Stimulated activated CD8-positive, alpha-beta memory T cell treated with anti-CD3 and anti-CD28 coated beads, Interleukin-7, amount 100 ng/mL, for 48 hours (primary cell): ENCODE results near the gene PRKCH.

Source experiments
- DNase-seq, 2 donors: peaks; one replicate each; pipeline ENCODE4 v3.0.0-alpha.2; 2020; ENCODE audit warnings: low read depth in 1 of 2; ENCODE audit errors: extremely low read depth in 1 of 2

The PRKCH gene

GRCh38 chr14:61540931-61541330 is 219.6 kb downstream of the PRKCH start:
- no peak for DNase-seq

- no peak for DNase-seq
These were observed 221.7 kb downstream of the PRKCH start for GRCh38 chr14:61542848-61543790.

- DNase-seq = no peak
These were observed 222.6 kb downstream of the PRKCH start for GRCh38 chr14:61543946-61544345.

DNA sequence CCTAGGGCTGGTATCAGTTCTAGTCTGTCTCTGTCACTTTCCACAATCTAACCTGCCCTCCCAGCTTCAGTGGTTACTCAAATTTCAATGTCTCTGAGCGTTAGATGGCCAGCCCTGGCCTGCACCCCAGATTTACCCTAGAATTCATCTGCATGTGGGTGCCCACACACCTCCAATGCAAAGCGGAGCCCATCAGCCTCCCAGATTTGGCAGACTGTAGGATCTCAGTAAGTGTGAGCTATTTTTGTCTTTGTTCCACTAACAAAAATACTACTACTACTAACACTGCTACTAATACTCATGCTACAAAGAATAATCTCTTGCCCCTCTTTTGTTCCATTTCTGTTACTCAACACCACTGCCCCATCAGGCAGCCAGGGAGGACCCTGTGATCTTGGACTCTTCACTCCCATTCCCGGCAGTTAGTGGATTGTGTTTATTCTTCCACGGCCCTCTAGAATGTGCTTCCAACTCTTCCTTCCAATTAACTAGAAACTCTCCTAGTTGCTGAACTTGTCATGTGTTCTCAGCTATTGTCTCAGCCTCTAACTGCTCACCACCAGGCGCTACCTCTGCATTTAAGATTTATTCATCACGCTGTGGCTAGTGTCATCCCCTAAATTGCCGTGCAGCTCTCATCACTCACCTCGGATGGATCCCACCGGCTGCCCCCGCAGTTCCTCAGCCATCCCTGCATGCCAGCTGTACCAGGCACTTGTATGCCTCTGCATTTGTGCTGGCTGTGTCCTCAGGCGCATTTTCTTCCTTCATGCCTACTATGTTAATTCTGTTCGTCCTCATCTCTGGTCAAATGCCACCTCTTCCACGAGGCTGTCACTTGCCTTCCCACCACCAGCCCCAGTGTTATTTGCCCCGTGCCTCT is 223.3 kb downstream of the PRKCH start:
- no peak for DNase-seq

GRCh38 chr14:61545726-61546455 is 224.5 kb downstream of the PRKCH start:
- DNase-seq = no peak

- DNase-seq = no peak
These were observed 226.0 kb downstream of the PRKCH start for GRCh38 chr14:61547186-61548069.

- no peak for DNase-seq
These were observed 228.0 kb downstream of the PRKCH start for GRCh38 chr14:61549425-61549824.

DNA sequence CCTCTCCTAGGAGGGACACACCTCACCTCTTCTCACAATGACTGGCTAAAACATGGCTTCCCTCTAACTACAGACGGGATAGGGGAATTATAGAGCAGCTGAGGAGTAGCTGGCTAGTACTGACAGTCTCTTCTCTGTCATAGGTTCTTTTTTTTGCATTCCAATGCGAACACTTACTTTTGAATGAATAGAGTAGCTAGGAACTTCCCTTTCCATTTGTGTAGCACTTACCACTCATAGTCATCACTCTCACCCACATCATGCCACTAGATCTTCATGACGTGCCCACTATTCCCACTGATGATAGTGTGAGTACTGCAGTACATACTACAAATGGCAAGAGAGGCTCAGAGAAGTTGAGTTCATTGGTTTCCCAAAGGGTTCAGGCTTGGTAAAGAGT is 230.0 kb downstream of the PRKCH start:
- no peak for DNase-seq

- no peak for DNase-seq
These were observed 230.9 kb downstream of the PRKCH start for GRCh38 chr14:61552241-61552640.

GRCh38 chr14:61553730-61554641 is 232.6 kb downstream of the PRKCH start:
- no peak for DNase-seq

DNA sequence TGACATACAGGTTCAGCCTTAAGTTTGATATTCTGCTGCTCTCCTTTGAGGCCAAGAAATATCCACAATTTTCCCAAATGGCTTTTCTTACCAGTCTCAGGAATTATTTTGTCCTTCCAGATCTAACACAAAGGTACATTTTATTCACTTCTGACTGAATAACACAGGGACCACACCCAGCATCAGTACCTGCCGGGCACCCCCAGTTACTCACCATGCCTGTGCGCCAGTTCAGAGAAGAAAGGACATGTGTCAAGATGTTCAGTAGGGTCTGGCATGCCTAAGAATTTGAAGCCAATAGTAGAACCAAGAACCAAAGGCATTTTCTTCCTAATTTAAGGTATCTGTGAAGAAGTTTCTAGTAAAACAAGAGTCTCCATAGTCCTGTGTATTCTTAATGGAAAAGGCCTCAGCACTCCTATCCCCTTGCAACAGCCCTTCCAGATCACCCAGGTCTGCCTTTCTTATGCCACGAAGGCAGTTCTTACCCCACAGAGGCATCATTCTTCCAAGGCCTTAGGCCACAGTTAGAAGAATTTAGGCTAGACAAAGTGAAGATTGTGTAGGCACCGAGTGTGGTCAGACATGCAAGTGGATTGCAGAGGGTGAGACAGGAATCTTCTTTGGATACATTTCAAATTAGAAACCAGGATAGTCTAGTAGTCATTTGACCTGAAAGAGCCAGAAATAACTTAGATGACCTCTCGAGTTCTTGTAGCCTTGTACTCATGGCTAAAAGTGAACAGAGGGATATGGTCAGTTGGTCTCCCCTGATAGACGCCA is 233.9 kb downstream of the PRKCH start:
- DNase-seq = no peak

DNA sequence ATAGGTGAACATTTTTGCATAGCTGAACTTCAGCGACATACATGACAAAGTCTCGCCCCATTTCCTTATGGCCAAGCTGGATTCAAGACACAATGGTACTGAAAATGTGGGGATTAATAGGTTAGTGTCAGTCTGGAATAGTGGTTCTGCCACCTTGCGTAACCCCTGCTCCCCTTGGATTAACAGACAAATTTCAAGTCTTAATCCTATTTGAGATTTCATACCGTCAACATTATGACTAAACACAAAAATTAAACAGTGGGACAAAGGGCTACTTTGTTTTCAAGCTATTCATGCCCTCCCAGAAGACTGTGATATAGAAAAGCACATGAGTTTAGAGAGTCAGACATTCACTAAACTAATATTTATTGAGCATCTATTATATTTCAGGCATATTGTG is 235.1 kb downstream of the PRKCH start:
- no peak for DNase-seq

DNA sequence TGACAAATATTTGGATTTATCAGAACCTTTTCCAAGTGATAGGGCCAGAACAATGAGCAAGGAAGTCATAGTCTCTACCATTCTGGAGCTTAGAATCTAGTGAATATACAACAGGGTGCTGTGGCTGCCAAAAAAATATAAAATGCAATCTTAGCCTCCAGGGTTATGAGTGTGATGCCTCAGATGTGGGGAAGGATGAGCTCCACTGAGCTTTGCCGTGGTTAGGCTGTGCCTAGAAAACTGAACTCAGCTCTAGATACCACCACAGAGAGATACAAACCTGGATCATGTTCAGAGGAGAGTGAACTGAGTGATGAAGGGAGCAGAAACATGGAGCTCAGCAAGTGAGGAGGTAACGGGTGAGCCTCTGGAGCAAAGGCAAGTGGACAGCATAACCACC is 235.9 kb downstream of the PRKCH start:
- no peak for DNase-seq

GRCh38 chr14:61557854-61558253 is 236.5 kb downstream of the PRKCH start:
- no peak for DNase-seq

GRCh38 chr14:61558271-61558670 is 236.9 kb downstream of the PRKCH start:
- no peak for DNase-seq

DNA sequence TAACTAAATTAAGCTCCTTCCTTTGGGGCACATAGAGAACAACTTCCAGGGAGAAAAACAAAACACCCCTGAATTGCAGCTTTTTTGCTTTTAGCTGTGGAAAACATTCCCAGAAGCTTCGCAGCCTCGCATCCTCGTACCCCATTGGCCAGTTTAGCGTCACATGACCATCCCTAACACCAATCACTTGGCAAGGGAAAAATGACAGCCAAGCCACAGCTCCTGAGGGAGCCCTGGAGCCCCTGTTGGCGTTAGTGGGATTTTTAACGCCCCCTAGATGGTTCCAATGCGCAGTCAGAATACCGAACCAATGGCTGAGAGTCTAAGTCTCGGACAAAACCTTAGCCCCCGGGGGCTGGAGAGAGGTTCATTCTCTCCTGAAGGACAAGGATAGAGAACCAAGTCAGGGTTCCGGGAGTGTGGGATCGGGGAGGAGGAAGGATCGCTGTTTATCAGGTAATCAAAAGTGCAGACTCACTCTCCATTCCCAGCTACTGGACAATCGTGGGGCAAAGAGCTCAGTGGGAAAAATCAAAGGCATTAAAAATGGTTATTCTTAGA is 238.3 kb downstream of the PRKCH start:
- DNase-seq = no peak

DNA sequence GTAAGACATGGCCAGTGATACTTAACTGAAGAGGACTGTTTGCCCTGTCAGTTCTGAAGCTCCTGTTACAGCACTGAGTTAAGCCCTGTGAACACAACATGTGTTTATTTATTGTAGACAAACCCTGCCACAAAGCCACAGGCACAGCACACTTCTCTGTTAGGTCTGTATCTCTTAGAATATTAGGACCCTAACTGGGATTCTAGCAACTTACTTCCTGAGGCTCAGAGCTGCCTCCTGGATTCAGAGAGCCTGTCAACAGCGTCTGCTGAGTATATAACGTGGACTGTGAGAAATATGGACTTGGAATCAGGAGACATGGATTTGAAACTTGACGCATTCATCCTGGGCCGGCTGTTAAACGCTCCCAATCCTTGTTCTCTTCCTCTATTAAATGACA is 238.9 kb downstream of the PRKCH start:
- DNase-seq = no peak

DNA sequence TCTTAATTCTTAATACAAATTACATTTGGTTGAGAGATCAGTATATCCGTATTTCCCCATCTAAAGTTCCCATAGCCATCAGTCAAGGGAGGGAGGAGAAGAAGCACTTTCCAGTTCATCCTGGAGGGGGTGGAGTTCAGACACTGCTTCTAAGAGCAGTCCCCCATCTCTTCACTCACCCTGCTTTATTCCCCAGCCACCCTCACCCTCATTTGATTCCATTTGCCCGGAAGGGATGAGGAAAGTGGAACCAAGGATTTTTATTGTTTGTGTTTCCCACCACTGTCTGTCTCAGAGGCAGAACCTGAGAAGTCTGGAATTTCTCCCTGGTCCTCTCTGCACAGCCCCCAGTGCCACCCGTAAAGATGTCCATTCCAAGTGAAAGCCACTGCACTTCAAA is 239.7 kb downstream of the PRKCH start:
- DNase-seq = no peak
